Measurements from ENCODE around the gene TLE2. TPM values are rescaled to one million over a fixed set of nuclear protein-coding genes. Genes with fewer than 3 reads are reported as not detected.
A peak's percentile ranks its signal among the peaks of the same experiment; 100 is the strongest.

Gene TLE2
- polyA plus RNA-seq, 1 donor (not counting 4 experiments of a cell fraction or from before 2014, with no cell fraction given): 0.88 TPM

GRCh38 chr19:3057275-3057714 is 28.2 kb upstream of the TLE2 start:
- no peak for TF ChIP-seq EZH2 (IDR thresholded peaks at IDR 0.05; ENCODE audit: low read length)
- no peak for TF ChIP-seq CTCF (optimal IDR thresholded peaks at IDR 0.05 in 1 of 3, IDR thresholded peaks at IDR 0.05 in 1 of 3, conservative IDR thresholded peaks at IDR 0.05 in 1 of 3; ENCODE audit: extremely low read depth in 1 of 3, insufficient read depth in 2 of 3, low read length in 3 of 3)
- Histone ChIP-seq H3K4me2 (ENCODE audit: control insufficient read depth, extremely low read depth, insufficient read depth, low read depth, low read length) (no peak overlapping the region), H4K20me1 (ENCODE audit: control insufficient read depth, extremely low read depth, insufficient read depth, low read length) (peaks cover 13% of the 10 kb centered on the region), H3K79me2 (ENCODE audit: control insufficient read depth, insufficient read depth, low read length) (peaks cover 8% of the 10 kb centered on the region), H3K27me3 (ENCODE audit: control insufficient read depth, extremely low read depth, insufficient read depth, low read length) (no peaks in the 10 kb centered on the region), H3K4me1 (ENCODE audit: control insufficient read depth, extremely low read depth, insufficient read depth, low read length) (peaks cover 50% of the 10 kb centered on the region), H3K9me1 (ENCODE audit: control insufficient read depth, extremely low read depth, insufficient read depth, low read length) (peaks cover 3% of the 10 kb centered on the region), H3K9ac (ENCODE audit: control insufficient read depth, extremely low read depth, insufficient read depth, low read length) (no peak overlapping the region), H3K9me3 (ENCODE audit: control insufficient read depth, low read depth, low read length) (no peaks in the 10 kb centered on the region), H2AFZ (ENCODE audit: control insufficient read depth, low read length) (no peak overlapping the region), H3K4me3 (ENCODE audit: control insufficient read depth in 2 of 3, extremely low read depth in 1 of 3, insufficient read depth in 2 of 3, low read depth in 1 of 3, low read length in 3 of 3) (no peak overlapping the region), H3K36me3 (ENCODE audit: control insufficient read depth in 2 of 2, extremely low read depth in 1 of 2, insufficient read depth in 2 of 2, low read length in 2 of 2) (peaks cover 22 to 28% of the 10 kb centered on the region in 2 experiments), H3K27ac (ENCODE audit: control insufficient read depth, insufficient read depth, low read length) (no peak overlapping the region)
- FAIRE-seq (no peak), DNase-seq (ENCODE audit: low read depth, low spot score) (no peak)
- dilution Hi-C loops (cut with MboI; ENCODE audit: extremely low pct_ligation_motif_present, low sequenced_read_pairs): no loop called here

DNA sequence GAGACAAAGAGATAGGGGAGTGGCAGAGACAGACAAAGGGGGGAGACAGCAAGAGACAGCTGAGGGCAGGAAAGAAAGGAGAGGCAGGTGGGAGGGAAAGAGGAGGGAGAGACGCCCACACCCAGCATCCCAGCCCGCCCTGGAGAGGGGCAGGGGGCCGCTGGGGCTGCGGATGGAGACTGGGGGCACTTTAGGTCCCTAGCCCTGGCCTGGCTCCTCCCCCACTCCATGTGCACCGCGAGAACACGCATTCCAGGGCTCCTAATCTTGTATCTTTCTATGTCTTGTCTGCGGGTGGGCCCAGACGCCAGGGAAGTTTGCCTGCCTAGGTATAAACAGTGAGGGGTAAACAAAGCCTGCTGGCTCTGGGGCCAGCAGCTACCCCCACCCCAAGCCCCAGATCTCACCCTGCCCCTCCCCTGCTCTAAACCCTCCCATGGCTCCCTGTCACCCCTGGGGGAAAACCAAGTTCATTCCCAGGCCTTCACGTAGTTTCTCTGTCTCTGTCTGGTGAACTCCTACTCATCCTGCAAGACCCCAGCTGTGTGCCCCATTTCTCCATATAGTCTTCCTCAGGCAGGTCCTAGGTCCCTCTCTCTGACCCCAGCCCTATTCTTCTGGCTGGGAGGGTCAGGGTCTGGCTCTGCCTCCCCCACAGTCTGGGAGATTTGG is 27.5 kb upstream of the TLE2 start:
- Histone ChIP-seq H2AFZ (ENCODE audit: control insufficient read depth, low read length) (no peak overlapping the region), H3K79me2 (ENCODE audit: control insufficient read depth, insufficient read depth, low read length) (peaks cover 8% of the 10 kb centered on the region), H4K20me1 (ENCODE audit: control insufficient read depth, extremely low read depth, insufficient read depth, low read length) (peaks cover 13% of the 10 kb centered on the region), H3K9me1 (ENCODE audit: control insufficient read depth, extremely low read depth, insufficient read depth, low read length) (peaks cover 3% of the 10 kb centered on the region), H3K4me1 (ENCODE audit: control insufficient read depth, extremely low read depth, insufficient read depth, low read length) (peaks cover 50% of the 10 kb centered on the region), H3K4me2 (ENCODE audit: control insufficient read depth, extremely low read depth, insufficient read depth, low read depth, low read length) (no peak overlapping the region), H3K9ac (ENCODE audit: control insufficient read depth, extremely low read depth, insufficient read depth, low read length) (peak overlapping the region; percentile 15), H3K27me3 (ENCODE audit: control insufficient read depth, extremely low read depth, insufficient read depth, low read length) (no peaks in the 10 kb centered on the region), H3K4me3 (ENCODE audit: control insufficient read depth in 2 of 3, extremely low read depth in 1 of 3, insufficient read depth in 2 of 3, low read depth in 1 of 3, low read length in 3 of 3) (no peak overlapping the region), H3K9me3 (ENCODE audit: control insufficient read depth, low read depth, low read length) (no peaks in the 10 kb centered on the region), H3K36me3 (ENCODE audit: control insufficient read depth in 2 of 2, extremely low read depth in 1 of 2, insufficient read depth in 2 of 2, low read length in 2 of 2) (peaks cover 22 to 28% of the 10 kb centered on the region in 2 experiments), H3K27ac (ENCODE audit: control insufficient read depth, insufficient read depth, low read length) (no peak overlapping the region)
- DNase-seq (ENCODE audit: low read depth, low spot score) (no peak), FAIRE-seq (no peak)
- no peak for TF ChIP-seq CTCF (optimal IDR thresholded peaks at IDR 0.05 in 1 of 3, IDR thresholded peaks at IDR 0.05 in 1 of 3, conservative IDR thresholded peaks at IDR 0.05 in 1 of 3; ENCODE audit: extremely low read depth in 1 of 3, insufficient read depth in 2 of 3, low read length in 3 of 3)
- TF ChIP-seq EZH2 (IDR thresholded peaks at IDR 0.05; ENCODE audit: low read length): no peak
- dilution Hi-C loops (cut with MboI; ENCODE audit: extremely low pct_ligation_motif_present, low sequenced_read_pairs): no loop called here

Data from keratinocyte (primary cell).